Mammary epithelial cell (primary cell): ENCODE results near the gene ZNF366.

Experiments
- EZH2 ChIP-seq: IDR thresholded peaks from 2 replicates; pipeline ENCODE4 v1.6.1; 2012; ENCODE audit warnings: low read length, inconsistent platforms, borderline replicate concordance
- TF ChIP-seq, protein P1 (sequence below), 2 donors: IDR thresholded peaks in 1 of 2; conservative IDR thresholded peaks in 1 of 2; 2 replicates each; pipeline ENCODE4 v1.5.1; 2011 to 2012; ENCODE audit warnings: inconsistent platforms in 2 of 2, low read length in 2 of 2, mild to moderate bottlenecking in 2 of 2, control low read depth in 1 of 2, low read depth in 1 of 2; ENCODE audit not compliant: insufficient read depth in 1 of 2; ENCODE audit errors: extremely low read depth in 1 of 2

- TF ChIP-seq, protein P1, sequence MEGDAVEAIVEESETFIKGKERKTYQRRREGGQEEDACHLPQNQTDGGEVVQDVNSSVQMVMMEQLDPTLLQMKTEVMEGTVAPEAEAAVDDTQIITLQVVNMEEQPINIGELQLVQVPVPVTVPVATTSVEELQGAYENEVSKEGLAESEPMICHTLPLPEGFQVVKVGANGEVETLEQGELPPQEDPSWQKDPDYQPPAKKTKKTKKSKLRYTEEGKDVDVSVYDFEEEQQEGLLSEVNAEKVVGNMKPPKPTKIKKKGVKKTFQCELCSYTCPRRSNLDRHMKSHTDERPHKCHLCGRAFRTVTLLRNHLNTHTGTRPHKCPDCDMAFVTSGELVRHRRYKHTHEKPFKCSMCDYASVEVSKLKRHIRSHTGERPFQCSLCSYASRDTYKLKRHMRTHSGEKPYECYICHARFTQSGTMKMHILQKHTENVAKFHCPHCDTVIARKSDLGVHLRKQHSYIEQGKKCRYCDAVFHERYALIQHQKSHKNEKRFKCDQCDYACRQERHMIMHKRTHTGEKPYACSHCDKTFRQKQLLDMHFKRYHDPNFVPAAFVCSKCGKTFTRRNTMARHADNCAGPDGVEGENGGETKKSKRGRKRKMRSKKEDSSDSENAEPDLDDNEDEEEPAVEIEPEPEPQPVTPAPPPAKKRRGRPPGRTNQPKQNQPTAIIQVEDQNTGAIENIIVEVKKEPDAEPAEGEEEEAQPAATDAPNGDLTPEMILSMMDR (conservative IDR thresholded peaks at IDR 0.05 in 1 of 2, IDR thresholded peaks at IDR 0.05 in 1 of 2; ENCODE audit: extremely low read depth in 1 of 2, insufficient read depth in 1 of 2, low read depth in 1 of 2, low read length in 2 of 2) = no peak
- no peak for TF ChIP-seq EZH2
Observed at GRCh38 chr5:72509401-72509800, 2.2 kb upstream of the ZNF366 start.
